ENCODE data around the gene NFX1.

- TF ChIP-seq CTCF (IDR thresholded peaks at IDR 0.05) (no peak), POLR2A (IDR thresholded peaks at IDR 0.05) (no peak)
Observed at GRCh38 chr9:33354651-33355211, 64.4 kb downstream of the NFX1 start.

Measured in testis (tissue), 2 donors.